LNCaP clone FGC (cell line): ENCODE results near the gene PCBP2.

Experiments
- DNase-seq: peaks from one replicate; pipeline ENCODE4 v3.0.0-alpha.2; 2011; ENCODE audit warnings: low read depth
- H3K4me3 ChIP-seq: 2 replicates; pipeline ENCODE4 v1.5.1; 2011; ENCODE audit warnings: mild to moderate bottlenecking, low read depth, low read length, control low read depth
- CTCF ChIP-seq: IDR thresholded peaks from 2 replicates; pipeline ENCODE4 v1.5.1; 2012; ENCODE audit warnings: mild to moderate bottlenecking; ENCODE audit not compliant: control insufficient read depth, insufficient read depth; ENCODE audit errors: extremely low read depth

PCBP2 gene

GRCh38 chr12:53516758-53517455 is 65.0 kb downstream of the PCBP2 start:
- no peak for DNase-seq
- no peak for TF ChIP-seq CTCF

GRCh38 chr12:53518381-53518780 is 66.5 kb downstream of the PCBP2 start:
- TF ChIP-seq CTCF, result no peak
- no peak overlapping the region for H3K4me3 ChIP-seq
- DNase-seq, result no peak

More at GRCh38 chr12:53516758-53517455, 65.0 kb downstream of the PCBP2 start:
- H3K4me3 ChIP-seq, result no peak overlapping the region

GRCh38 chr12:53523131-53523530 is 71.2 kb downstream of the PCBP2 start:
- DNase-seq, result no peak
- no peak for TF ChIP-seq CTCF
- no peak overlapping the region for H3K4me3 ChIP-seq

GRCh38 chr12:53524476-53524875 is 72.6 kb downstream of the PCBP2 start:
- no peak for TF ChIP-seq CTCF
- no peak overlapping the region for H3K4me3 ChIP-seq
- DNase-seq, result no peak

GRCh38 chr12:53530061-53530460 is 78.2 kb downstream of the PCBP2 start:
- DNase-seq, result no peak
- TF ChIP-seq CTCF, result no peak
- no peak overlapping the region for H3K4me3 ChIP-seq
